Endothelial cell of umbilical vein (primary cell): Measurements from ENCODE around the gene GALNT10. TPM values are rescaled to one million over a fixed set of nuclear protein-coding genes. Genes with fewer than 3 reads are reported as not detected.

ENCODE experiments used
- BruUV-seq: library from RNA; stranded (reverse); fragments of 400-500 nt; replicated peaks from 2 replicates; lab custom pipeline; 2021; lab: Mats Ljungman, UMichigan
- CTCF ChIA-PET: fragments of 300-600, 350-600 bp; sonication (Branson Sonifier 250); formaldehyde crosslinking; loops from one replicate; lab custom pipeline; 2021; ENCODE audit warnings: antibody characterized with exemption, inconsistent platforms; lab: Charles Lee
- POLR2A ChIA-PET: fragments of 300-600, 350-600 bp; sonication (Branson Sonifier 250); formaldehyde crosslinking; loops from one replicate; lab custom pipeline; 2021; ENCODE audit warnings: antibody characterized with exemption, inconsistent platforms; lab: Charles Lee
- DNase-seq: peaks from one replicate; pipeline ENCODE4 v3.0.0-alpha.2; 2011; ENCODE audit warnings: low read depth, low spot score
- FAIRE-seq: peaks from 2 replicates; lab custom pipeline; 2011; peaks lifted over from hg19 to GRCh38; lab: Jason Lieb, UNC
- H2AFZ ChIP-seq: 2 replicates; pipeline ENCODE4 v1.6.0; 2012; ENCODE audit warnings: low read depth, low read length, control low read depth, inconsistent platforms
- H3K27ac ChIP-seq: 2 replicates; pipeline ENCODE4 v1.5.1; 2011; ENCODE audit warnings: low read depth, mild to moderate bottlenecking, control low read depth, low read length, moderate library complexity; ENCODE audit not compliant: insufficient read depth
- H3K27me3 ChIP-seq, 2 experiments: 2 replicates each; pipeline versions ENCODE4 v1.6.0 to v1.6.1; 2011; ENCODE audit warnings: low read length in 2 of 2, mixed read lengths in 1 of 2; ENCODE audit not compliant: control insufficient read depth in 2 of 2, insufficient read depth in 2 of 2
- H3K36me3 ChIP-seq, 2 experiments: 2 replicates in 1 of 2; 3 replicates in 1 of 2; pipeline ENCODE4 v1.5.1; 2011; ENCODE audit warnings: low read length in 2 of 2, mild to moderate bottlenecking in 1 of 2, moderate library complexity in 1 of 2; ENCODE audit not compliant: control insufficient read depth in 2 of 2, insufficient read depth in 2 of 2; ENCODE audit errors: extremely low read depth in 1 of 2
- H3K4me1 ChIP-seq: 3 replicates; pipeline ENCODE4 v1.5.1; 2011; ENCODE audit warnings: mild to moderate bottlenecking, low read length; ENCODE audit not compliant: control insufficient read depth, insufficient read depth; ENCODE audit errors: extremely low read depth
- H3K4me2 ChIP-seq: 2 replicates; pipeline ENCODE4 v1.6.1; 2011; ENCODE audit warnings: low read length, control low read depth, mixed read lengths; ENCODE audit not compliant: insufficient read depth
- H3K4me3 ChIP-seq, 3 experiments: fragments of 200-600 bp in 1 of 3; sonication (generic), shearing (Covaris generic) in 1 of 3; replicated peaks in 1 of 3; 2 replicates each; pipeline ENCODE4 v1.5.1; 2011 to 2016; ENCODE audit warnings: control low read depth in 3 of 3, low read length in 3 of 3, mild to moderate bottlenecking in 2 of 3, inconsistent platforms in 1 of 3, low read depth in 1 of 3, moderate library complexity in 1 of 3; ENCODE audit not compliant: insufficient read depth in 1 of 3
- H3K79me2 ChIP-seq: 2 replicates; pipeline ENCODE4 v1.6.0; 2012; ENCODE audit warnings: low read length, inconsistent platforms; ENCODE audit not compliant: control insufficient read depth, insufficient read depth
- H3K9ac ChIP-seq: replicated peaks from 2 replicates; pipeline ENCODE3; 2011; ENCODE audit warnings: low read length, control low read depth; ENCODE audit not compliant: insufficient read depth; ENCODE audit errors: extremely low read depth
- H3K9me1 ChIP-seq: replicated peaks from 3 replicates; pipeline ENCODE4 v1.6.0; 2011; ENCODE audit warnings: mild to moderate bottlenecking, low read length; ENCODE audit not compliant: control insufficient read depth, insufficient read depth; ENCODE audit errors: extremely low read depth
- H3K9me3 ChIP-seq: replicated peaks from 2 replicates; pipeline ENCODE4 v1.5.1; 2012; ENCODE audit warnings: low read length, inconsistent platforms; ENCODE audit not compliant: control insufficient read depth, insufficient read depth
- H4K20me1 ChIP-seq: replicated peaks from 2 replicates; pipeline ENCODE3; 2011; ENCODE audit warnings: mild to moderate bottlenecking, low read length; ENCODE audit not compliant: control insufficient read depth, insufficient read depth; ENCODE audit errors: extremely low read depth
- FOS ChIP-seq: IDR thresholded peaks from 2 replicates; pipeline ENCODE4 v1.6.1; 2011; ENCODE audit warnings: mild to moderate bottlenecking, low read length, moderate library complexity, borderline replicate concordance; ENCODE audit not compliant: insufficient read depth
- GATA2 ChIP-seq: IDR thresholded peaks from 2 replicates; pipeline ENCODE4 v1.7.0; 2011; ENCODE audit warnings: low read depth, mild to moderate bottlenecking, moderate library complexity, mixed read lengths, low read length; ENCODE audit not compliant: insufficient read length, insufficient read depth
- JUN ChIP-seq: IDR thresholded peaks from 2 replicates; pipeline ENCODE4 v1.6.1; 2011; ENCODE audit warnings: borderline replicate concordance, low read depth; ENCODE audit not compliant: insufficient read length, insufficient read depth
- POLR2A ChIP-seq: IDR thresholded peaks from 2 replicates; pipeline ENCODE4 v1.6.1; 2012; ENCODE audit warnings: low read depth, mild to moderate bottlenecking, control low read depth, low read length
- dilution Hi-C: fragments of 300-500 bp; cut with MboI; formaldehyde crosslinking; loops from one replicate; pipeline ENCODE4 v1.15.0; 2019; ENCODE audit warnings: low sequenced_read_pairs; ENCODE audit not compliant: extremely low pct_ligation_motif_present
- intact Hi-C: fragments of 100-400 bp; cut with micrococcal nuclease; formaldehyde crosslinking; loops from one replicate; pipeline ENCODE4 v1.10.0; 2022
- polyA plus RNA-seq, 4 experiments: library from polyadenylated mRNA; depleted of rRNA in 3 of 4; stranded (reverse) in 3 of 4; unstranded in 1 of 4; fragments of >200 nt; gene quantifications; 2 replicates each; pipeline versions ENCODE4 v1.2.1 to v1.2.3, GENCODE V29; 2011 to 2012; ENCODE audit warnings: missing spikeins in 1 of 4
- total RNA-seq: library from RNA; stranded (reverse); gene quantifications from 2 replicates; pipeline ENCODE4 v1.2.3, GENCODE V29; 2021

GALNT10 gene
- total and polyA plus RNA-seq, 2 donors (not counting 3 experiments of a cell fraction or from before 2014, with no cell fraction given): 70.2 to 77.6 TPM

DNA sequence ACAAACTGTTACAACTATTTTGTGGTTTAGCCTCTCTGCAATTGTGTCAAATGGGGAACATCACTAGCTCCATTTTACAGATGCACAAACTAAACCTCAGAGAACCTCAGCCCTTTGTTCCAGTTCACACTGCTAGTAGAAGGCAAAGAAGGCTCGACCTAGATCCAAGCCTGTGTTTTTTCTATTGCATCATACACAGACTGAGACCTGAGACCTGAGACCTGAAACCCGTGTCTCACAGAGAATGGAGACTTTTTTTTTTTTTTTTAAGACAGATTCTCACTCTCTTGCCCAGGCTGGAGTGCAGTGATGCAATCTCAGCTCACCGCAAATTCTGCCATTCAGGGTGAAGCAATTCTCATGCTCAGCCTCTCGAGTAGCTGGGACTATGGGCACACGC is 120.8 kb downstream of the GALNT10 start:
- TF ChIP-seq FOS: no peak
- TF ChIP-seq JUN: no peak
- POLR2A ChIA-PET: no interaction called here
- dilution Hi-C loops: no loop called here

DNA sequence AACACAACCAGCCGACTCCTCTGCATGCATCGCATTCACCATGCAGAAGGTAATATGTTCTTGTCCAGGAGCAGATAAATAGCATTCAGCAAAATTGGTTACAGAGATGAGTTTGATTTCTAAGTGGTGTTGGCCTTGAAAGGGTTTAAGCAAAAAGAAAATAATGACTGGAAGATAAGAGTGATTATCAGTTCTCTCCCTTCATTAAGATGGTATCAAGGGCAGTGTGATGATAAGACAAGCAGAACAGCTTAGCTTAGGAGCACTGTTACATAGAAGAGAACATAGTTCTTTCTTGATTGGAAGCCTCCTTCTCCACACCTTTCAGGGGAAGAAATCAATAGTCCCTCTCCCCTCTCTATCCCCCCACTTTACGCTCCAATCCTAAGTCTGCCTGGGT is 121.5 kb downstream of the GALNT10 start:
- Histone ChIP-seq H3K79me2 (no peaks in the 10 kb centered on the region), H3K4me2 (no peak overlapping the region), H3K9me1 (no peaks in the 10 kb centered on the region), H3K9me3 (no peaks in the 10 kb centered on the region), H3K4me3 (no peak overlapping the region), H2AFZ (no peak overlapping the region), H3K4me1 (peaks cover 37% of the 10 kb centered on the region), H3K27ac (peak overlapping the region; percentile 5), H3K36me3 (peaks cover 0 to 5% of the 10 kb centered on the region in 2 experiments), H3K27me3 (no peaks in the 10 kb centered on the region), H3K9ac (no peak overlapping the region), H4K20me1 (no peaks in the 10 kb centered on the region)
- POLR2A ChIA-PET: interaction anchor here (0.7 kb wide), 1 partner anchor 122 kb away, joined by 4 read pairs; no protein-coding TSS in a partner anchor
- no peak for TF ChIP-seq JUN
- no peak for TF ChIP-seq GATA2
- no peak for TF ChIP-seq FOS
- no peak for TF ChIP-seq POLR2A
- no TSS peak for BruUV-seq
- CTCF ChIA-PET: interaction anchor here (1.0 to 2.3 kb wide), 7 partner anchors 10 to 115 kb away, joined by 3 to 5 read pairs (median 4); no protein-coding TSS in a partner anchor
- no peak for DNase-seq
- FAIRE-seq: no peak
- dilution Hi-C loops (no loop called here), intact Hi-C loops (no loop called here)

More for the DNA sequence above, 120.8 kb downstream of the GALNT10 start:
- Histone ChIP-seq H2AFZ (no peak overlapping the region), H3K4me1 (peaks cover 37% of the 10 kb centered on the region), H3K27ac (no peak overlapping the region), H3K9me1 (no peaks in the 10 kb centered on the region), H3K27me3 (no peaks in the 10 kb centered on the region), H3K79me2 (no peaks in the 10 kb centered on the region), H3K9ac (no peak overlapping the region), H3K9me3 (no peaks in the 10 kb centered on the region), H4K20me1 (no peaks in the 10 kb centered on the region), H3K4me2 (no peak overlapping the region), H3K4me3 (no peak overlapping the region), H3K36me3 (peaks cover 0 to 5% of the 10 kb centered on the region in 2 experiments)
- DNase-seq (no peak), FAIRE-seq (no peak)
- no TSS peak for BruUV-seq
- CTCF ChIA-PET: interaction anchor here (1.2 to 1.7 kb wide), 3 partner anchors 9 to 94 kb away, joined by 3 to 5 read pairs (median 5); no protein-coding TSS in a partner anchor
- intact Hi-C loops: no loop called here
